Stimulated activated CD8-positive, alpha-beta memory T cell treated with anti-CD3 and anti-CD28 coated beads, Interleukin-7, amount 100 ng/mL, for 4 hours (primary cell): ENCODE measurements around the gene CXorf65.
A peak's percentile ranks its signal among the peaks of the same experiment; 100 is the strongest.

ENCODE experiments used
- DNase-seq, 2 donors: peaks; one replicate each; pipeline ENCODE4 v3.0.0-alpha.2; 2020; ENCODE audit warnings: low read depth in 2 of 2

CXorf65 gene

DNA sequence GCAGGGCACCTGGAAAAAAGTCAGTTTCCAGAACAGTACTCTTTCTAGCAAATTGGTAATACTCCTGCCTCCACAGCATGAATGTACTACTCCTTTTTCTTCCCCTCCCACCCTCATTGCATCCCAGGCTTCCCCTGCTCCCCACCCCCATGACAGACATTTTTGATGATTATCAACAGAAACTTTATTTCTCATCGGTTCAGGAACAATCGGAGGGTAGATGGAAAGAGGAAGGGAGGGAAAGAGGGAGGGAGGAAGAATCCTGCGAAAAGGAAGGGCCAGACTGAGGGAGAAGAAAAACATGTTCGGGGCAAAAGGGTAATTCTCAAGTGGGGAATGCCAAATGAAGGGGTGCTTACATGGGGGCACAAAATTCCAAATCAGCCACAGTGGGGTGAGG lies 705 bp upstream of the CXorf65 start:
- no peak for DNase-seq

GRCh38 chrX:71105628-71106027 lies 912 bp downstream of the CXorf65 start:
- DNase-seq = no peak

- DNase-seq = peak in 1 of 2 donors; percentile 48
These were observed 3.2 kb downstream of the CXorf65 start for GRCh38 chrX:71103110-71103983.

DNA sequence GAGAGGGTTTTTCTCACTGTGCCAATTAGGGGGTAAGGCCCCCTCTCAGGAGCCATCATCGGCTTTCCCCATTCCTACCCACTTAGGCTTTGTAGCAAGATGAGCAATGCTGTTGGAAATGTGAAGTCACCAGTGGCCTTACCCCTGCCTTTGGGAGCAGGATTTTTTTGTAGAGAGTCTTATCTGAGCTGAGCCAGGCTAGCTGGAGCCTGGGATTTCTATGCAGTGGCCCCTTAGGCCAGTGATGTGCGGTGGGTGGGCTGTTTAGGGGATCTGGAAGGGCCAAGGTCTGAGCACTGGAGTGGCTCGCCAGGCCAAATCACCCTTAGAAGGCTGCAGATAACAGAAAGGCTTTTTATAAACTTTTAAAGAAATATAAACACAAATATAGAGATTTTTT lies 4.2 kb downstream of the CXorf65 start:
- no peak for DNase-seq

- no peak for DNase-seq
These were observed 5.7 kb downstream of the CXorf65 start for GRCh38 chrX:71100581-71101505.

DNA sequence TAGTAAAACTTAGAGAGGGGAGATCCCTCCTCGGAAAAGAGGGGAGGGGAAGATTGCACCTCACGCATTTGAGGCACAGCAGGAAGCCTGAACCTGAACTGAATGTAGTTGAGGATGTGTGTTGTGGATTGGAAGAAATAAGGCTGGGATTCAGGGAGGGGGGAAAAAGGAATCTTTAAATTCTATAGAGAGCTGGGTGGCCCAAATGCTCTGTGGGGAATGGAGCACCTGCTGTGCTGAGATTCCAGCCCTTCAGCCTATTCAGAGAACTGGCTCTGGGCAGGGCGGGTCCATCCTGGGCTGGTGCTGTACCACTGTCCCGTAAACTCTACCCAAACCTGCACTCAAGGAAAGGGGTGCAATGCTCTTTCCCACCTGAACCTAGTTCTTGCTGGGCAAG lies 6.8 kb downstream of the CXorf65 start:
- DNase-seq = no peak

DNA sequence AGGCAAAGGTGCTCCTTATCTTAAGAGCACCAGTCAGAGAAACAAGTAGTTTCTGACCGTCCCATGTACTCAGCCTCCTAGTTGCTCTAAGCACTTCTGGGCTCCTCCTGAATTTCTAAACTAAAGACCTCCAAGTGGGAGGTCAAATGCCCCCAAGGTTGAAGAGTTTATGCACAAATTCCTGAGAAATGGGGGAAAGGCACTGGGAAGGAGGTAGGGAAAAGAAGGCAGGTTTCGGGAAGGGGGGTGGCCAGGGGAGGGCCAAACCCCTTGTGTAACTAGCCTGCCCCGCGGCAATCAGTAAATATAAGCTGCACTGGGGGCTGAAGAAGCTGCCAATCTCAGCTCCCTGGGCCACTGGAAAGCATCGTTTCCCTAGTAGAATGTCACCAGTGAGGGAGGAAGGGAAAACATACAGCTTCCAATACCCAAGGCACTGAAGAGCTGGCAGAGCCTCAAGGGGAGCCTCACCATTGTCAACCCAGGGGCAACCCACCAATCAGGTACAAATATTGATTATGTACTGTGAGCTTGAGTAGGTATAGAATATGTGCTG lies 7.5 kb downstream of the CXorf65 start:
- no peak for DNase-seq

DNA sequence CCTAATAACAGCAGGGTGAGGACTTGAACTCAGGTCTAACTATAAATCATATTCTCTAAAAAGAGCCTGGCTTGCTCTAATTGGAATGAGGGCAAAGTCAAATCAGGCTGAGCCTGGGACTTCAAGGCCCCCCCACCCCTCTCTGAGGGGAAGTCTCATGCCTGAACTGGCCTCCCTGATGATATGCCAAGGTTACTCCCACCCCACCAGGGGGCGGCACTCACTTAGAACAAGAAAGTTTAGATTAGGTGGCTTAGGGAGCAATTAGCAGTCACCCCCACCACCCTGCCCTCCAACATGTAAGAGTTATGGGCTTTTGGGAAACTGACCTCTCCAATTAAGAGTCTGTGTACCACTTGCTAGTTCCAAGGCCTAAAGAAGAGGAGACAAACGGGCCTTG lies 8.2 kb downstream of the CXorf65 start:
- peak; percentile 67 to 69 for DNase-seq

GRCh38 chrX:71096760-71097032 lies 9.8 kb downstream of the CXorf65 start:
- no peak for DNase-seq

GRCh38 chrX:71095981-71096759 lies 10.4 kb downstream of the CXorf65 start:
- DNase-seq = no peak

DNA sequence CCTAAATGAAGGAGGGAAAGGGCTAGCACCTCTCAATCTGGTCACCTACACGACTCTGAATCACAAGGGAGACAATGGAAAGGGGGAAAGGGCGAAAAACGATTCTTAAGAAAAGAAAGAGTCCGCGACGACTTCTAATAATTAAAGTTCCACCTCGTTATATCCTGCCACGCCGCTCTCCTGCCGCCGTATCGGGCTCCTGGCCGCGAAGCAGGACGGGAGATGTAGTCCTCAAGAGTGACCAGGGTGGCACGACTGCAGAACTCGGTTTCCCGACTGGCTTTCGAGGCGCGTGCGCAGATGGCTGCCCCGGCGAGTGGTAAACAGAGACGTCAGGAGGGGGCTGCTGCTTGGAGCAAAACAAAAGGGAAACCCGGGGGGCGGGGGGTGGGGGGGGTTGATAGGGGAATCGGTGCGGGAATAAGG lies 11.0 kb downstream of the CXorf65 start, which contains the start of gene FOXO4:
FOXO4 (plus strand) TSS at position 297 of the 426 bp plus-strand sequence. CDS start 678 bp downstream, outside the sequence.
- DNase-seq = peak; percentile 81 to 85

- no peak for DNase-seq
These were observed 11.5 kb downstream of the CXorf65 start for GRCh38 chrX:71095033-71095432.

GRCh38 chrX:71091263-71091662 lies 15.3 kb downstream of the CXorf65 start:
- no peak for DNase-seq

DNA sequence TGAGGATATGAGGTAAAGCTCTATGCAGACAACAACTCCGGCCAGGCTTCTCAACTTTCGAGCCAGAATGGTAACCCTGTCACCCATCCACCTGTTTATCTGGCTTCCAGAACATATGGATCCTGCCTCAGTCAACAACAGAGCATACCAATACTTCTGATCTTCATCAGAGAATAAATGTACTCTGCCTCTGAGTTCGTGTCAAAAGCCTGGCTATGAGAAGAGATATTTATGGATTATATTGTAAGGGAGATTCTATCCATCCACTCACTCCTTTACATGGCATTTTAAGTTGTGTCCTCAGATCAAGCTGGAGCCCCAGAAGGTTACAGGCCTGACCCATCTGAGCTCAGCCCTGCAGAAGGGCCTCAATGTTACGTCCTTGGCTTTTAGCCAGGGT lies 20.6 kb downstream of the CXorf65 start:
- DNase-seq = no peak

- no peak for DNase-seq
These were observed 23.7 kb downstream of the CXorf65 start for GRCh38 chrX:71082822-71083221.

DNA sequence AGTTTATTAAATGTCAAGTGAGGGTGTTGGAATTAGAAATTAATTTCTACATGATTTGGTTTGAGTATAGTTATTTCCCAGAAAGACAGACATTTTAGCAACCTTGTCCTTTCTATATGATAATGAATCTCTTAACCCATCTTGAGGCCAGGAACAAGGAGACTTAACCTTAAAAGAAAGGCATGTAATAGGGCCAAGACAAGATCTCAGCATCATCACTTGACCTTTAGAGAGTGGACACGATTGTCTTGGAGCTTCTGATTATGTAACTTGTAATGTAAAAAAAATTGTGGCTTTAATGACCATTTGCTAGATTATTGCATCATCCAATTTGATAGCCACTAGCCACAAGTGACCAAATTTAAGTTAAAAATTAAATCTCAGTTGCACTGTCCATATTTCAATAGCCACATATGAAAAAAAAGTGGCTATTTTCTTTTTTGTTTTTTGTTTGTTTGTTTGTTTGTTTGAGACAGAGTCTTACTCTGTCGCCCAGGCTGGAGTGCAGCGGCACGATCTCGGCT lies 24.4 kb downstream of the CXorf65 start:
- no peak for DNase-seq

GRCh38 chrX:71081330-71082123 lies 25.0 kb downstream of the CXorf65 start:
- no peak for DNase-seq

DNA sequence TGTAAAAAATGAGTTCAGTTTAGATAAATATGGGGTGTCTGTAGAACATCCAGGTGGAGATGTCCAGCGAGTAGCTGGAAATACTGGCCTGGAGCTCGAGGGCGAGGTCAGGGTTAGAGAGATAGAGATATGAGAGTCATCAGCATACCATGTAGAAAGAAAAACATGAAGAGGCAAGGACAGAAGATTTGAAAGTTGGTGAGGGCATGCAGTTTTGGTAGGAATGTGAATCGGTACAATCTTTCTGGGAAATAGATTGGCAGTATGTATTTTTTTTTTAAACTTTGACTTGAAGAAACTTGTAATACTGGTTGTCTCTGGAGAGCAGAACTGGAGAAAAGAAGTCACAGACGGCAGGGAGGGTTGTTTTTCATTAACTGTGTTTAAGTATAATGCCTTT lies 36.0 kb downstream of the CXorf65 start:
- no peak for DNase-seq

DNA sequence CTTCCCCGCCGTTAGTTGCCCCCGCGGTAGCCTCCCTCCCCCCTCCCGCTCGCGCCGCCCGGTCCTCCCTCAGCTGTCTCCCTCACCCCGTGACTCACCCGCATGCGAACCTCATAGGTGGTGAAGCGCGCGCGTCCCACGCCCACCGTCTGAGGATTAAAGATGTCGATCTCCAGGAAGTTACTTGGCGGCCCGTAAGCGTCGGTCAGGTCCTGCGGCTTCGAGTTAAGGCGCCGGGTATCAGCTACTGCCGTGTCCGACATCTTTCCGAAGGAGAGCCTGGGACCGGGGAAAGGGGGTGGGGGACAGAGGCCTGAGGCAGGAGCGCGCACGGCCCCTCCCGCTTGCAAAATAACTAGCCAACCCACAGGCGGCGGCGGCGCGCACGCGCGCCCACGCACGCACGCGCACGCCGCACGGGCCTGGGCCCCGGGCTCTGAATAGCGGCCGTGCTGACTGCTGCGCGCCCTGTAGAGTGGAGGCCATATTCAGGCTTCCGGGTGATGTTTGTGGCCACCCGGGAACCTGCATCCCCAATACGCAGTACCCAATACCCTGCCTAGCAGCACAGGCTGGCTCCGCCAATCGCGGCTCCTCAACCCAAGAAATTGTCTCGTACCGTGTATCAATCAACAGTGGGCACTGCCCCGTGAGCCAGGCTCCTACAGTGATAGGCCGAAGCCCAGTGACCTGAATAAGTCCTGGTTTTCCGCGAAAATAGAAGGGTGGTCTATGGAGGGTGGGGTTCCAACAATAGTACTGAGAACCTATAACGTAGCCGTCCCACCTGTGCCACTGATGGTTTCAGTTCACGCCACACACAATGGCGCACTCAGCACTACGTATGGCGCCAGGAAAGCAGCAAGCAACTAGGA lies 38.3 kb downstream of the CXorf65 start, which contains the start of gene SNX12:
SNX12 (minus strand) TSS at position 291 of the 875 bp plus-strand sequence; CDS start at position 263, 28 bp downstream.
- DNase-seq = peak; percentile 81 to 83

GRCh38 chrX:71067712-71068043 lies 38.9 kb downstream of the CXorf65 start:
- no peak for DNase-seq
